ENCODE results near the gene STAP2. TPM values are rescaled to one million over a fixed set of nuclear protein-coding genes. Genes with fewer than 3 reads are reported as not detected.
A peak's percentile ranks its signal among the peaks of the same experiment; 100 is the strongest.

The STAP2 gene
- total and polyA plus RNA-seq, 10 of the 15 experiments (the other 5 are each of a cell fraction or from before 2014, with no cell fraction given), result 0.84 to 22.4 (median 15.2) TPM

DNA sequence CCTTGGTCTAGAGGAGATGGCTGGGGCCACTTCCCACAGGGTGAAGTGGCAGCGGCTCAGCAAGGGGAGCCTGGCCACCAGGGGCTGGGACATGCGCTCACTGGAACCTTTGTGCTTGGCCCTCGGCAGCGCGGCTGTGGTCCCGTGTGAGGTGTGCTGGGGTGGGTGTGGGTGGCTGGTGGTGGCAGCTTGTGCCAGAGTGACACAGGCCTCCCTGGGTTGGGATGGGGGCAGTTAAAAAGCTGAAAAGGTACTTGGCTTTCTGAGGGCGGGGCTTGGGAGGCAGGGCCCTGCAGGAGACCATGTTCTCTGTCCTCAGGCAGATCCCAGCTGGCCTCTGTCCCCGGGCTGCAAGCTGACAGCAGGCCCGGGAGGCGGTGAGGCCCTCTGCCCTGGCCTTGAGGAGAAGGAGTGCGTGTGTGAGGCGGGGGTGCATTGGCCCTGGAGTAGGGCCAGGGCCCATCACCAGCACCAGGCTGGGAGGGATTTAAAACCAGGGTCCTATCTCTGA is 22.1 kb upstream of the STAP2 start:
- no peak for DNase-seq (ENCODE audit: low read depth, low spot score)
- no peak; the same call in 2 of the 3 replicates for ATAC-seq
- BruUV-seq (replicated peaks), result TSS peak; percentile 47
- H3K27ac ChIP-seq (ENCODE audit: control insufficient read depth, insufficient read depth), result no peak overlapping the region
- RAD21 ChIA-PET (ENCODE audit: unreplicated experiment), result no interaction called here
- H3K27me3 ChIP-seq (replicated peaks in 1 of 2; ENCODE audit: control insufficient read depth in 2 of 2, insufficient read depth in 2 of 2, low read length in 1 of 2), result no peaks in the 10 kb centered on the region
- peaks cover 20 to 44% of the 10 kb centered on the region in 2 experiments; a peak in 3 of 4 replicates for H3K36me3 ChIP-seq (ENCODE audit: control insufficient read depth in 2 of 2, insufficient read depth in 2 of 2, low read length in 1 of 2)
- no peaks in the 10 kb centered on the region for H3K9me3 ChIP-seq (replicated peaks; ENCODE audit: control insufficient read depth, insufficient read depth, low read length)
- CTCF ChIA-PET, result no interaction called here
- no peak for FAIRE-seq
- no peaks in the 10 kb centered on the region for H3K4me1 ChIP-seq (ENCODE audit: control insufficient read depth, insufficient read depth, low read length)
- intact Hi-C loops (cut with micrococcal nuclease; ENCODE audit: unreplicated experiment) (no loop called here), in situ Hi-C loops (cut with MboI) (no loop called here)
- H3K79me2 ChIP-seq (ENCODE audit: control insufficient read depth, insufficient read depth, low read length), result no peaks in the 10 kb centered on the region
- H3K4me3 ChIP-seq, result no peak overlapping the region
- 87% methylated on average over 12 of the region's 12 CpGs for WGBS (ENCODE audit: insufficient coverage, insufficient replicate concordance, low lambda C conversion rate, missing lambda C conversion rate)
- no peaks in the 10 kb centered on the region for H4K20me1 ChIP-seq (ENCODE audit: control insufficient read depth, insufficient read depth)
- POLR2A ChIA-PET, result no interaction called here
- no peak overlapping the region for H3K4me2 ChIP-seq (ENCODE audit: control insufficient read depth, insufficient read depth)
- H2AFZ ChIP-seq (ENCODE audit: control insufficient read depth, low read depth, low read length), result no peak overlapping the region
- SMC1A ChIA-PET (ENCODE audit: uncharacterized antibody, unreplicated experiment), result no interaction called here
- no peak overlapping the region for H3K9ac ChIP-seq (ENCODE audit: control insufficient read depth, insufficient read depth, low read length)
- TF ChIP-seq SIN3A (IDR thresholded peaks at IDR 0.05; ENCODE audit: low read depth, low read length), result no peak
- peak; percentile 37; the same call in 1 of the 2 replicates for TF ChIP-seq POLR2AphosphoS5 (IDR thresholded peaks at IDR 0.05; ENCODE audit: low read length)
- no peak for TF ChIP-seq PAX5 (IDR thresholded peaks at IDR 0.05; ENCODE audit: borderline replicate concordance, low read depth, low read length)

DNA sequence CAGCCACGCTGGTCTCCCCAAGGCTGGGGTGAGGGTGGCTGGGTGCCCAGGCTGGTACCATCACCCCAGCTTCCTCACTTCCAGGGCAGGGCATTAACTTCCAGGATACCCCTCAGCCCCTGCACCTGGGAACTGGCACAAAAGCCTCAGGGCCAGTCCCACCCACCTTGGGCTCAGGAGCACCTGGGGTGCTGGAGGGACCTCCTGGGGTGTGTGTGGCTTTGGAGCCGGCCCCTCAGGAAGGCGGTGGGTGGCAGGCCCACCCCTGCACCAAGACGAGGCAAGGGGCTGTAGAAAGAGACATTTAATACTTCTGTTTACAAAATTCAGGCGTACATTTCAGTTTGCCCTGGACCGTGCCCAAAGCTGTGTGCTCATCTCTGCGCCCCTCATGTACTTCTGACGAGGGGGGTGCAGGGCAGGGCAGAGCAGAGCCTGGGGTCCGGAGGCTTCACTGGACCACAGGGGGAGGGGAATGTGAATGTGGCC is 21.5 kb upstream of the STAP2 start:
- TF ChIP-seq MTA3 (IDR thresholded peaks at IDR 0.05; ENCODE audit: borderline replicate concordance, low read length) (no peak), ESRRA (IDR thresholded peaks at IDR 0.05; ENCODE audit: low read length) (no peak), POLR2AphosphoS2 (IDR thresholded peaks at IDR 0.05; ENCODE audit: low read depth, low read length) (0 out of 2 replicates have a peak, but pooled peaks have one; percentile 36), MYB (IDR thresholded peaks at IDR 0.05; ENCODE audit: borderline replicate concordance, low read depth, low read length) (no peak), ZBTB11 (CRISPR knock-in tag; IDR thresholded peaks at IDR 0.05) (no peak)
- TF ChIP-seq, protein P1, sequence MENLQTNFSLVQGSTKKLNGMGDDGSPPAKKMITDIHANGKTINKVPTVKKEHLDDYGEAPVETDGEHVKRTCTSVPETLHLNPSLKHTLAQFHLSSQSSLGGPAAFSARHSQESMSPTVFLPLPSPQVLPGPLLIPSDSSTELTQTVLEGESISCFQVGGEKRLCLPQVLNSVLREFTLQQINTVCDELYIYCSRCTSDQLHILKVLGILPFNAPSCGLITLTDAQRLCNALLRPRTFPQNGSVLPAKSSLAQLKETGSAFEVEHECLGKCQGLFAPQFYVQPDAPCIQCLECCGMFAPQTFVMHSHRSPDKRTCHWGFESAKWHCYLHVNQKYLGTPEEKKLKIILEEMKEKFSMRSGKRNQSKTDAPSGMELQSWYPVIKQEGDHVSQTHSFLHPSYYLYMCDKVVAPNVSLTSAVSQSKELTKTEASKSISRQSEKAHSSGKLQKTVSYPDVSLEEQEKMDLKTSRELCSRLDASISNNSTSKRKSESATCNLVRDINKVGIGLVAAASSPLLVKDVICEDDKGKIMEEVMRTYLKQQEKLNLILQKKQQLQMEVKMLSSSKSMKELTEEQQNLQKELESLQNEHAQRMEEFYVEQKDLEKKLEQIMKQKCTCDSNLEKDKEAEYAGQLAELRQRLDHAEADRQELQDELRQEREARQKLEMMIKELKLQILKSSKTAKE (IDR thresholded peaks at IDR 0.05; ENCODE audit: low read depth, poor library complexity, severe bottlenecking), result no peak
- TF ChIP-seq, protein P2, sequence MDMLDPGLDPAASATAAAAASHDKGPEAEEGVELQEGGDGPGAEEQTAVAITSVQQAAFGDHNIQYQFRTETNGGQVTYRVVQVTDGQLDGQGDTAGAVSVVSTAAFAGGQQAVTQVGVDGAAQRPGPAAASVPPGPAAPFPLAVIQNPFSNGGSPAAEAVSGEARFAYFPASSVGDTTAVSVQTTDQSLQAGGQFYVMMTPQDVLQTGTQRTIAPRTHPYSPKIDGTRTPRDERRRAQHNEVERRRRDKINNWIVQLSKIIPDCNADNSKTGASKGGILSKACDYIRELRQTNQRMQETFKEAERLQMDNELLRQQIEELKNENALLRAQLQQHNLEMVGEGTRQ (IDR thresholded peaks at IDR 0.05; ENCODE audit: borderline replicate concordance, low read depth, low read length), result no peak
- POLR2A ChIA-PET, result no interaction called here
- no peaks in the 10 kb centered on the region for H3K79me2 ChIP-seq (ENCODE audit: control insufficient read depth, insufficient read depth, low read length)
- no peaks in the 10 kb centered on the region for H4K20me1 ChIP-seq (ENCODE audit: control insufficient read depth, insufficient read depth)
- SMC1A ChIA-PET (ENCODE audit: uncharacterized antibody, unreplicated experiment), result no interaction called here
- H3K27me3 ChIP-seq (replicated peaks in 1 of 2; ENCODE audit: control insufficient read depth in 2 of 2, insufficient read depth in 2 of 2, low read length in 1 of 2), result no peaks in the 10 kb centered on the region
- BruUV-seq (replicated peaks), result no TSS peak
- H3K27ac ChIP-seq (ENCODE audit: control insufficient read depth, insufficient read depth), result no peak overlapping the region
- peaks cover 19 to 40% of the 10 kb centered on the region in 2 experiments; a peak in 3 of 4 replicates for H3K36me3 ChIP-seq (ENCODE audit: control insufficient read depth in 2 of 2, insufficient read depth in 2 of 2, low read length in 1 of 2)
- no peak overlapping the region for H3K9ac ChIP-seq (ENCODE audit: control insufficient read depth, insufficient read depth, low read length)
- FAIRE-seq (no peak), DNase-seq (ENCODE audit: low read depth, low spot score) (no peak), ATAC-seq (no peak)
- no peaks in the 10 kb centered on the region for H3K4me1 ChIP-seq (ENCODE audit: control insufficient read depth, insufficient read depth, low read length)
- WGBS (ENCODE audit: insufficient coverage, insufficient replicate concordance, low lambda C conversion rate, missing lambda C conversion rate), result 86% methylated on average over 9 of the region's 9 CpGs
- intact Hi-C loops (cut with micrococcal nuclease; ENCODE audit: unreplicated experiment) (no loop called here), in situ Hi-C loops (cut with MboI) (no loop called here)
- H3K4me2 ChIP-seq (ENCODE audit: control insufficient read depth, insufficient read depth), result no peak overlapping the region
- RAD21 ChIA-PET (ENCODE audit: unreplicated experiment), result no interaction called here
- CTCF ChIA-PET, result no interaction called here
- no peaks in the 10 kb centered on the region for H3K9me3 ChIP-seq (replicated peaks; ENCODE audit: control insufficient read depth, insufficient read depth, low read length)
- no peak overlapping the region for H2AFZ ChIP-seq (ENCODE audit: control insufficient read depth, low read depth, low read length)
- H3K4me3 ChIP-seq, result no peak overlapping the region

Data from GM12878 (cell line).